Stimulated activated CD4-positive, alpha-beta T cell treated with anti-CD3 and anti-CD28 coated beads, Interleukin-1b, Interleukin-23, amount 100 ng/mL, for 24 hours (primary cell): ENCODE results near the gene BCAP31.
A peak's percentile ranks its signal among the peaks of the same experiment; 100 is the strongest.
"Not testable (repeated sequence)": the region's sequence is repeated elsewhere in the genome, so short reads cannot be mapped to it uniquely, and the experiment has no call there.

Source experiments
- DNase-seq, 4 experiments: peaks; one replicate each; pipeline ENCODE4 v3.0.0-alpha.2; 2020; ENCODE audit warnings: low read depth in 4 of 4, low spot score in 1 of 4

The BCAP31 gene

DNA sequence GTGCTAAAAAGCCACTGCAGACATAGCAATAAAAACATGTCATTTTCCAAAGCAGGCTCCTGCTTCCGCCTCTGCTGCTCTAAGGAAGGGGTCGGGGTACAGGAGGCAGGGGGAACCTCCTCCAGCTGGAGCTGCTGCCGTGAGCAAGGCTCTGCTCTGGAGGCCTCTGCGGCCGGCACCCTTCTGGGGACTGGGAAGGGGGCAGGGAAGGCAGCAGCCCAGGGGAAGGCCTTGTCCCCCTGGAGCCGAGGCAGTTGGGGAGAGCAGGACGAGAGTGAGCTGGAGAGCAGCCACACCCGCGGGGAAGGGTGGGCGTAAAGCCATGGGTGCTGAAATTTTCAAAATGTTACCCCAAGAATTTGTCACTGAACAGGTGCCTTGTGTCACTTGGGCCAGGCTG is 27.6 kb downstream of the BCAP31 start:
- DNase-seq = not testable (repeated sequence)

GRCh38 chrX:153696100-153696499 is 28.1 kb downstream of the BCAP31 start:
- DNase-seq = no peak

- DNase-seq = no peak
Measured at GRCh38 chrX:153694687-153695270, 29.4 kb downstream of the BCAP31 start.

GRCh38 chrX:153694256-153694655 is 29.9 kb downstream of the BCAP31 start:
- DNase-seq = not testable (repeated sequence)

DNA sequence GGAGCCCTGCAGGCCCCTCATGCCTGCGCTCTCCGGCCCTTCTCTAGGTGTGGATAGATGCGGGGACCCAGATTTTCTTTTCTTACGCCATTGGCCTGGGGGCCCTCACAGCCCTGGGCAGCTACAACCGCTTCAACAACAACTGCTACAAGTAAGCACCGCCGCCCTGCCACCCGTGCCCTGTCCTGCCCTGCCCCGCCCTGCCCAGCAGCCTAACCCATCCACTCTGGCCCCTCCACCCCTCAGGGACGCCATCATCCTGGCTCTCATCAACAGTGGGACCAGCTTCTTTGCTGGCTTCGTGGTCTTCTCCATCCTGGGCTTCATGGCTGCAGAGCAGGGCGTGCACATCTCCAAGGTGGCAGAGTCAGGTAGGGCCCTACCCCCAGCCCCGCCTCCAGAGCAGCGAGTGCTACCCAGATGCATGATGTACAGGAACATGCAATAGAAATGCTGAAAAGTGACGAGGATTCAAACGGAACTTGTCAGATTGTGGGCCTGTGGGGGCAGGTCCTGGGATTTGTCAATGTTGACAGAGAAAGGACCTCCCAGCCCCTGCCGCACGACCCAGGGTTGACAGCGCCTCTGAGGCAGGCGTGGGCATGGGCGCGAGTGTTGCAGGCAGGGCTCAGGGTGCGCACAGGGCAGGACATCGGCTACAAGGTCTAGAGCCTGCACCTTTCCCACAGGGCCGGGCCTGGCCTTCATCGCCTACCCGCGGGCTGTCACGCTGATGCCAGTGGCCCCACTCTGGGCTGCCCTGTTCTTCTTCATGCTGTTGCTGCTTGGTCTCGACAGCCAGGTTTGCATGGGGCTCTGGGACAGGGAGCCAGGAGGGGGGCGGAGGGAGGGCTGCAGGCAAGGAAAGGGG is 30.7 kb downstream of the BCAP31 start:
- DNase-seq = no peak

DNA sequence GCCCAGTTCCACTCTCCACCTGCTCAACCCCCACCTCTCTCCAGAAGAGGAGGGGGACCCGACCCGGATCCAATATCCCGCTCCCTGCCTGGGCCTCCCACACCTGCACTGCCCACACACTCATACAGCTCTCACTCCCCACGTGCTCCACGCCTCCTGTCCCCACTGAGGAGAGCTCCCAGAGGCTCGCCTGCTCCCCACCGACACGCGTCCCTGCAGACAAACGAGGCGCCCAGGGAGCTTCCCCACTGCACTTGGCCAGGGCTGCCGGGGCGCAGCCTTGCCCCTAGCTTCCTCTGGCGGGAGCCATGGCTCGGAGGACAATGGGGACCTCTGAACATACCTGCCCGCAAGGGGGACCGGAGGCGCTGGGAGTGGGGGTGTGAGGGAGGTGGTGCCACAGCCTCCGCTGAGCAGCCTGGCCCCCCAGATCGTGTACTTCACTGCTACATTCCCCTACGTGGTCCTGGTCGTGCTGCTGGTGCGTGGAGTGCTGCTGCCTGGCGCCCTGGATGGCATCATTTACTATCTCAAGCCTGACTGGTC is 31.5 kb downstream of the BCAP31 start:
- no peak for DNase-seq

DNA sequence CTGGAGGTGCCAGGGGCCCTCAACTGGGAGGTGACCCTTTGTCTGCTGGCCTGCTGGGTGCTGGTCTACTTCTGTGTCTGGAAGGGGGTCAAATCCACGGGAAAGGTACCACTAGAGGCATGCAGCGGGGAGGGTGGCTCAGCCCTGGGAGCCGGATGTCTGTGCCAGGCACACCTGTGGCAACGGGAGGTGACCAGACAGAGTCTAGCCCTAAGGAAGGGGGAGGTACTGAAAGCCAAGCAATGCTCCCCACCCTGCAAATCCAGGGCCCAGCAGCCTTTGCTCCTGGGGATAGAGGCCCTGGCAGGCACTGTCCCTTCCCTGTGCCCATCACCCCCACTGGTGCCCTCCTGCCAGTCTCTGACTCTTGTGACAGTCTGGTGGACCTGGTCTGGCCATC is 32.2 kb downstream of the BCAP31 start:
- no peak for DNase-seq

GRCh38 chrX:153691032-153691827 is 33.0 kb downstream of the BCAP31 start:
- not testable (repeated sequence) for DNase-seq

- DNase-seq = no peak
Measured at GRCh38 chrX:153690466-153690865, 33.7 kb downstream of the BCAP31 start.

GRCh38 chrX:153689654-153690465 is 34.3 kb downstream of the BCAP31 start:
- no peak for DNase-seq

DNA sequence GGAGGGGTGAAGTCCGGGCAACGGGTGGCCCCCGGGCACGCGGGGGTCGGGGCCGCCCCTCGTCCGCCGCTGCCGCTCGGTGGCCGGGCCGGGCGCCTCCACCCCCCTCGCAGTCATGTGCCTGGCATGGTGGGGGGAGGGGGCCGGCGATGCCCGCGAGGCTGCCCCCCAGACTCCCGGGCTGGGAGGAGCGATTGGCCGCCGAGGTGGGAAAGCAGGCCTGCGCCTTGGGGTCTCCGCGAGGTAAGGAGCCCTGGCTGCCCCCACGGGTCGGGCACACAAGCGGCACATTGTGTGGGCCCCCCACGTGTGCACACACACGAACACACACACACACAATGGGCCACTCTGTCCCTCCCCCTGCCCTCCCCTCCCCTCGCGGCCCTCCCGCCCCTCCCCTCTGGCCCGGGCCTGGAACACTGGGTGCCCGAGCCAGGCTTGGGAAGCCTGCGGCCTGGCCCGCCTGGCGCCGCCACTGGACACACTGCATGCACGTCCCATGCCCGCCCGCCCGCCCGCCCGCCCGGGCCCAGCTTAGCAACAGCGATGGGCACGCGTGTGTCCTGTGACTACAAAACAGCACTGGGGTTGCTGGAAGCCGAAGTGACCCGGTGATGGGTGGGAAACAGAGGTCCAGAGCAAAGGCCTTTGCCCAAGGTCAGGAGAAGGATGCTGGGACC is 35.1 kb downstream of the BCAP31 start:
- no peak for DNase-seq

GRCh38 chrX:153688506-153688905 is 35.7 kb downstream of the BCAP31 start:
- DNase-seq = no peak

- no peak for DNase-seq
Measured at GRCh38 chrX:153688071-153688470, 36.1 kb downstream of the BCAP31 start.

DNA sequence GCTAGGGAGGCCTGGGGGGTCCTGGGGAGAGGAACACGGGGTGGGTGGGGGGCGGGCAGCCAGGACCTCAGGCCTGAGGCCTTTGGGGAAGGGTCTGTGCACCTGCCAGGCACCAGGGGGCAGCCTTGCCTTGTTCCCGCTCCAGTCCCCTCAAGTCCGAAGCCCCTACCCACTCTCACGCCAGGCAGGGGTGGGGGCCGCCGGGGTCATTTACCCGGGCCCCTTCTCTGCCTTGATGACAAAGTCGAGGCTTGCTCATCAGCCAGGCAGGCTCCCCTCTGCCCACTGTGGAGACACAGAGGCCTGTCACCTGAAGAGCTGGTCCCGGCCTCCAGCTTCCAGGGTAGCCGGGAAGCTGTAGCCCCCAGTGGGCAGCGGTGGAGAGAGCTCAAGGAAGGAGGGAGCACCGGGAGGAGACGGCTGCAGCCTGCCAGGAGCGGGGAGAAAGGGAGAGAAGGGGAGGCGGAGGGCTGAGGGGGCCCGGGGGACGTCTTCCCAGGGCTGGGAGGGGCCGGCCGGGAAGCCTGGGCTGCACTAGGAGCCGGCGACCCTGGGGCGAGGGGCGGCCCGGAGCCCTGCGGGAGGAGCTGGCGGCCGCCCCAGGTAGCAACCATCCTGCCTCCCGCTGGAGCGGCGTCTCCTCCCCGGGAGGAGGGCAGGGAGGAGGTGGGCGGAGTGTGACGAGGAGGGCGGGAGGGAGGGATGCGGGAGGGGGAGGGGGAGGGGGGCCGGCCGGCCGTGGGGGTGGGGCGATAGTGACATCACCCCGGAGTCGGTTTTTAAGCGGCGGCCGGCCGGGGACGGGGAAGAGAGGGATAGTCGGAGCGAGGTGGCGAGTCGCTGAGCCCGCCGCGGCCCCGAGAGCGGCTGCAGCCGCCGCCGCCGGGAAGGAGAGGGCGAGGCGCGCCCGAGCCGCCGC is 36.8 kb downstream of the BCAP31 start, which contains the start of gene SLC6A8:
Gene SLC6A8 (plus strand): TSS at position 806 of the 919 bp plus-strand sequence. CDS start 649 bp downstream, outside the sequence.
- peak in 2 of 4 experiments; percentile 11 to 24 for DNase-seq

DNA sequence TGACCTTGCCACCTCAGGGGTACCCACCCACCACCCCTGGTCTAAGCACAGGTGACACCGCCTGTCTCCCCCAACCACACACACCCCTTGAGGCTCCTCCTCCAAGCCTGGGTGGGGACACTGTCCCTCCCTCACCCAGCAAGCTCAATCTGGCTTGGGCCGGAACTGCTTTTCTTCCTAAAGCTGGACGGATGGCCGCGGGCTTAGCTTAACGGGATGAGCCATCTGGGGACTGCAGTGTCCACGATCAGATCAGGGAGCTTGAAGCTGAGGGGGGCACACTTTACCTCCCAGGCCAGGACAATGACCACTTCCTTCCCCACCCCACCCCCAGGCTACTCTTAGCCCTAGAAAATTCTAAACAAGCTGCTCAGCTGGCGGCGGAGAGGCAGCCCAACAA is 37.5 kb downstream of the BCAP31 start:
- no peak for DNase-seq

DNA sequence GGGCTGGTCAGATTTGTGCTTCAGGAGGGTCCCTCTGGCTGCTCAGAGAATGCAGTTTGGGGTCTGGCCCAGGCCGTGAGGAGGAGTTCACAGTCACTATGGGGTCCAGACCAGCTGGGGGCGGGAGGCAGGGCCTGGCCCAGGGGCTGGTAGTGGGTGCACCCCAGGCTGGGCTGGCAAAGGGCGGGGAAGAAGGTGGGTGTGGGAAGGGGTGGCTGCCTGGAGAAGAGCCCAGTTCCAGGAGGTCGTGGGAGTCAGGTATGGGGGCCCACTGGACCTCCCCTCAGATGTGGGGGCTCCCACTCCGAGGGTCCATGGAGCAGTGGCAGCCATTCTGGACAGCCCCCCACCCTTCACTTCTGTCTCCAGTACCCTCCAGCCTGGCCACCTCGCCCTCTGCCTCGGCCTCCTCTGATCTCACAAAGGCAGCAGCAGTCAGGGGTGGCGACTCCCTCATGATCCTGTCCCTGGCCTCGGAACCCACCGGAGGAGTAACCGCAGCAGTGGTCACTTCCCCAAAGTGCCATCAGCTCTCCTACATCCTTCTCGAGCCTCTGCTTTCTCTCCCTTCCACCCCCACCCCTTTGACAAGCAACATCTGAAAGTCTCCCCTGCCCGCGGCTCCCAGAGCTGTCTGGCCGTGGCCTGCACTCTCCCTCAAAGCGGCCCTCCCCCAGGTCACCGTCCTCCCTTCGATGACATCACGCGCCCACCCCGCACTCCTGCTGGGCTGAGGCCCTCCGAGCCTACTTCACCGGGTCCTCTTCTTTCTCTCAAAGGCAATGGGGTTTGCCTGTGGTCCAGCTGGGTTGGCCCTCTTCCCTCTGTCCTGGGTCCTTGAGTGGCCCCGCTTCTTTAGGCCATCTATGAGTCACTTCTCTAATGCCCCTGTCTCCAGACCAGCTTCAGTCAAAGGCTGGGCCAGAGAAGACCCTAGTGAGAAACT is 38.2 kb downstream of the BCAP31 start:
- DNase-seq = no peak

DNA sequence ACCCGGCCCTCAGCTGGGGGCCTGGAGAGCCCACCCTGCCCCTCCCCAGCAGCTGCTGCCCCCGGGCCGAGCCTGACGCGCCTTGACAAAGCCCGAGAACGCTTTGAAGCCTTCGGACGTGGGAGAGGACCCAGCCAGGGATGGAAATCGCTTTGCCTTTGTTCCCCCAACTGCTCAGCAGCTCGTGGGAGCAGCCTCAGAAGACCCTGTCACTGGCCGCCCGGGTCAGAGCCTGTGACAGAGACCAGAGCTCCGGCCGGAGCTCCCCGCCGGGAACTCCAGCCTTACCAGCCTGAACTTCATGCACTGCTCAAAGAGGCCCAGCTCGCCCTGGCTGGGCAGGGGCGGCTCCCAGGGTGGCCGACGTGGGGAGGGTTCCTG is 39.0 kb downstream of the BCAP31 start:
- DNase-seq = no peak
